Measurements from ENCODE around the gene NTNG1.

DNA sequence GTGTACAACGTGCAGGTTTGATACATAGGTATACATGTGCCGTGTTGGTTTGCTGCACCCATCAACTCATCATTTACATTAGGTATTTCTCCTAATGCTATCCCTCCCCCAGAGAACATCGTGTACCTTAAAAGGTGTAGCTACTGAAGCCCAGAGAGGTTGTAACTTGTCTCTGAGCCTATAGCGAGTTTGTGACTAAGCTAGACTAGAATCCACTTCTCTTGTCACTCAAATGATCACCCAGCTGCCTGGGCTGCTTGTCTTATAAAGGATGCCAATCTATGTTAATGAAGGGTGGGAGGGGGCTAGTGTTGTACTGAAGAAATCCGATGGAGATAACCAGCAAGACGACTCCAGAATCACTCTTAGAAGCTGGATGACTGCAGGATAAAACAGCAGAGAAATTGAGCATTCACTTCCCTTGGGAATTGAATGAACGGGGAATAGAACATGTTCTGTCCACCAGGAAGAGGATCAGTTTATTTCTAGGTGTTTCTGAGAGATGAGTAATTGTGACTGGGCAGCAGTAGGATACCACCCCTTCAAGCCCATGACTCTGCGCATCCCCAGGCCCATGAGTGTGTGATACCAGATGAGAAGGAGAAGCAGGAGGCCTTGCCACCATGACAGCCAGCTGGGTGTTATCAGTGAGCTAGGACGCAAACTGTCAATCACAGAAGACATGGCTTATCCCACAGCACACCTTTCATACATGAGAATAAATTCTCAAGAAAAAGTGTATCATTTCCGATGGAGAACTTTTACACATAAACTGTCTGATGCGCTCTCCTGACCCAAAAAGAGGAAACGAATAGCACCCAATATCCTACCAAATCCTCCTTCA is 390.4 kb downstream of the NTNG1 start:
- TF ChIP-seq, protein P1, sequence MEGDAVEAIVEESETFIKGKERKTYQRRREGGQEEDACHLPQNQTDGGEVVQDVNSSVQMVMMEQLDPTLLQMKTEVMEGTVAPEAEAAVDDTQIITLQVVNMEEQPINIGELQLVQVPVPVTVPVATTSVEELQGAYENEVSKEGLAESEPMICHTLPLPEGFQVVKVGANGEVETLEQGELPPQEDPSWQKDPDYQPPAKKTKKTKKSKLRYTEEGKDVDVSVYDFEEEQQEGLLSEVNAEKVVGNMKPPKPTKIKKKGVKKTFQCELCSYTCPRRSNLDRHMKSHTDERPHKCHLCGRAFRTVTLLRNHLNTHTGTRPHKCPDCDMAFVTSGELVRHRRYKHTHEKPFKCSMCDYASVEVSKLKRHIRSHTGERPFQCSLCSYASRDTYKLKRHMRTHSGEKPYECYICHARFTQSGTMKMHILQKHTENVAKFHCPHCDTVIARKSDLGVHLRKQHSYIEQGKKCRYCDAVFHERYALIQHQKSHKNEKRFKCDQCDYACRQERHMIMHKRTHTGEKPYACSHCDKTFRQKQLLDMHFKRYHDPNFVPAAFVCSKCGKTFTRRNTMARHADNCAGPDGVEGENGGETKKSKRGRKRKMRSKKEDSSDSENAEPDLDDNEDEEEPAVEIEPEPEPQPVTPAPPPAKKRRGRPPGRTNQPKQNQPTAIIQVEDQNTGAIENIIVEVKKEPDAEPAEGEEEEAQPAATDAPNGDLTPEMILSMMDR (IDR thresholded peaks at IDR 0.05; ENCODE audit: low read length): no peak
- TF ChIP-seq EZH2 (optimal IDR thresholded peaks at IDR 0.05; ENCODE audit: low read depth, low read length) (no peak), EZH2phosphoT487 (IDR thresholded peaks at IDR 0.05; ENCODE audit: low read length) (no peak)

All from MM.1S (cell line).